Dendritic cell treated with granulocyte-macrophage colony-stimulating factor and Interleukin-4, amounts not matched to agents 40 ng/mL and 50 ng/mL, for 4 days (primary cell): ENCODE results near the gene MAPK8IP2.
"Not testable (repeated sequence)": the region's sequence is repeated elsewhere in the genome, so short reads cannot be mapped to it uniquely, and the experiment has no call there.

Source experiments
- H3K27ac Mint-ChIP-seq: one replicate; pipeline ENCODE4 v1.8.0; 2022; ENCODE audit warnings: mild to moderate bottlenecking, mixed read lengths
- H3K27me3 Mint-ChIP-seq: one replicate; pipeline ENCODE4 v1.8.0; 2022; ENCODE audit warnings: mild to moderate bottlenecking, mixed read lengths
- H3K36me3 Mint-ChIP-seq: one replicate; pipeline ENCODE4 v1.8.0; 2022; ENCODE audit warnings: low read depth, mixed read lengths
- H3K4me1 Mint-ChIP-seq: one replicate; pipeline ENCODE4 v1.8.0; 2022; ENCODE audit warnings: low read depth, mixed read lengths
- H3K4me3 Mint-ChIP-seq: one replicate; pipeline ENCODE4 v1.8.0; 2022; ENCODE audit warnings: mild to moderate bottlenecking, moderate library complexity, mixed read lengths
- H3K9me3 Mint-ChIP-seq: one replicate; pipeline ENCODE4 v1.8.0; 2022; ENCODE audit warnings: mixed read lengths
- intact Hi-C: fragments of 100-400 bp; cut with micrococcal nuclease; formaldehyde crosslinking; loops from one replicate; pipeline ENCODE4 v1.15.0; 2022

MAPK8IP2 gene

GRCh38 chr22:50633771-50634170 lies 33.2 kb downstream of the MAPK8IP2 start:
- H3K27me3 Mint-ChIP-seq: peaks cover under 1% of the 10 kb centered on the region
- H3K9me3 Mint-ChIP-seq: no peaks in the 10 kb centered on the region
- no peaks in the 10 kb centered on the region for H3K36me3 Mint-ChIP-seq
- peaks cover 8% of the 10 kb centered on the region for H3K4me1 Mint-ChIP-seq
- no peak overlapping the region for H3K4me3 Mint-ChIP-seq
- H3K27ac Mint-ChIP-seq: no peak overlapping the region
- intact Hi-C loops: no loop called here

GRCh38 chr22:50635591-50635990 lies 35.0 kb downstream of the MAPK8IP2 start:
- H3K27ac Mint-ChIP-seq: no peak overlapping the region
- H3K9me3 Mint-ChIP-seq: no peaks in the 10 kb centered on the region
- H3K27me3 Mint-ChIP-seq: no peaks in the 10 kb centered on the region
- no peaks in the 10 kb centered on the region for H3K4me1 Mint-ChIP-seq
- intact Hi-C loops: no loop called here
- no peaks in the 10 kb centered on the region for H3K36me3 Mint-ChIP-seq
- H3K4me3 Mint-ChIP-seq: no peak overlapping the region

GRCh38 chr22:50640296-50640695 lies 39.7 kb downstream of the MAPK8IP2 start:
- H3K27ac Mint-ChIP-seq, H3K27me3 Mint-ChIP-seq, intact Hi-C loops, H3K9me3 Mint-ChIP-seq, H3K4me3 Mint-ChIP-seq, H3K36me3 Mint-ChIP-seq: not testable (repeated sequence)
- H3K4me1 Mint-ChIP-seq: peaks cover 11% of the 10 kb centered on the region

- Mint-ChIP-seq H3K4me1 (peaks cover 11% of the 10 kb centered on the region), H3K9me3 (no peaks in the 10 kb centered on the region), H3K36me3 (no peaks in the 10 kb centered on the region), H3K27me3 (peaks cover 7% of the 10 kb centered on the region), H3K27ac (no peak overlapping the region), H3K4me3 (no peak overlapping the region)
- intact Hi-C loops: no loop called here
Observed at GRCh38 chr22:50640857-50641647, 40.5 kb downstream of the MAPK8IP2 start.

GRCh38 chr22:50641696-50642607 lies 41.4 kb downstream of the MAPK8IP2 start:
- Mint-ChIP-seq H3K27ac (no peak overlapping the region), H3K9me3 (no peaks in the 10 kb centered on the region), H3K4me1 (peaks cover 11% of the 10 kb centered on the region), H3K27me3 (peaks cover 13% of the 10 kb centered on the region), H3K36me3 (no peaks in the 10 kb centered on the region), H3K4me3 (no peak overlapping the region)
- intact Hi-C loops: no loop called here

GRCh38 chr22:50643021-50643820 lies 42.6 kb downstream of the MAPK8IP2 start:
- H3K27me3 Mint-ChIP-seq: peaks cover 13% of the 10 kb centered on the region
- intact Hi-C loops, H3K36me3 Mint-ChIP-seq, H3K9me3 Mint-ChIP-seq, H3K4me3 Mint-ChIP-seq, H3K27ac Mint-ChIP-seq: not testable (repeated sequence)
- peaks cover 11% of the 10 kb centered on the region for H3K4me1 Mint-ChIP-seq

GRCh38 chr22:50643821-50644101 lies 43.2 kb downstream of the MAPK8IP2 start:
- H3K36me3 Mint-ChIP-seq, H3K4me3 Mint-ChIP-seq, intact Hi-C loops, H3K27ac Mint-ChIP-seq, H3K9me3 Mint-ChIP-seq: not testable (repeated sequence)
- H3K4me1 Mint-ChIP-seq: peaks cover 11% of the 10 kb centered on the region
- H3K27me3 Mint-ChIP-seq: peaks cover 13% of the 10 kb centered on the region

- no peaks in the 10 kb centered on the region for H3K36me3 Mint-ChIP-seq
- no peak overlapping the region for H3K4me3 Mint-ChIP-seq
- H3K27ac Mint-ChIP-seq: no peak overlapping the region
- intact Hi-C loops: no loop called here
- peaks cover 10% of the 10 kb centered on the region for H3K27me3 Mint-ChIP-seq
- peaks cover 27% of the 10 kb centered on the region for H3K4me1 Mint-ChIP-seq
- H3K9me3 Mint-ChIP-seq: peaks cover 10% of the 10 kb centered on the region
Observed at GRCh38 chr22:50653256-50653655, 52.7 kb downstream of the MAPK8IP2 start.

- intact Hi-C loops, H3K9me3 Mint-ChIP-seq, H3K36me3 Mint-ChIP-seq: not testable (repeated sequence)
Observed at GRCh38 chr22:50654664-50655063, 54.1 kb downstream of the MAPK8IP2 start.

GRCh38 chr22:50656122-50657070 lies 55.8 kb downstream of the MAPK8IP2 start:
- H3K27ac Mint-ChIP-seq: peak overlapping the region; percentile 2
- H3K4me3 Mint-ChIP-seq: no peak overlapping the region
- intact Hi-C loops: no loop called here

More at GRCh38 chr22:50654664-50655063, 54.1 kb downstream of the MAPK8IP2 start:
- Mint-ChIP-seq H3K27me3 (peaks cover 10% of the 10 kb centered on the region), H3K4me1 (peaks cover 27% of the 10 kb centered on the region)
- H3K27ac Mint-ChIP-seq, H3K4me3 Mint-ChIP-seq: not testable (repeated sequence)

GRCh38 chr22:50657925-50658324 lies 57.3 kb downstream of the MAPK8IP2 start:
- Mint-ChIP-seq H3K4me3 (no peak overlapping the region), H3K4me1 (peaks cover 27% of the 10 kb centered on the region), H3K27me3 (peaks cover 14% of the 10 kb centered on the region), H3K36me3 (no peaks in the 10 kb centered on the region), H3K27ac (no peak overlapping the region), H3K9me3 (no peaks in the 10 kb centered on the region)
- intact Hi-C loops: no loop called here

More at GRCh38 chr22:50656122-50657070, 55.8 kb downstream of the MAPK8IP2 start:
- Mint-ChIP-seq H3K36me3 (no peaks in the 10 kb centered on the region), H3K4me1 (peaks cover 27% of the 10 kb centered on the region), H3K27me3 (peaks cover 17% of the 10 kb centered on the region), H3K9me3 (no peaks in the 10 kb centered on the region)

- peaks cover 27% of the 10 kb centered on the region for H3K4me1 Mint-ChIP-seq
- H3K9me3 Mint-ChIP-seq, H3K27me3 Mint-ChIP-seq, intact Hi-C loops, H3K36me3 Mint-ChIP-seq, H3K4me3 Mint-ChIP-seq, H3K27ac Mint-ChIP-seq: not testable (repeated sequence)
Observed at GRCh38 chr22:50659711-50660110, 59.1 kb downstream of the MAPK8IP2 start.

- peaks cover 8% of the 10 kb centered on the region for H3K27me3 Mint-ChIP-seq
- H3K36me3 Mint-ChIP-seq: no peaks in the 10 kb centered on the region
- H3K9me3 Mint-ChIP-seq: no peaks in the 10 kb centered on the region
- no peak overlapping the region for H3K27ac Mint-ChIP-seq
- intact Hi-C loops: no loop called here
- H3K4me1 Mint-ChIP-seq: peaks cover 26% of the 10 kb centered on the region
- H3K4me3 Mint-ChIP-seq: no peak overlapping the region
Observed at GRCh38 chr22:50660306-50660705, 59.7 kb downstream of the MAPK8IP2 start.
